ENCODE data around the gene CD300E.
"Not testable (repeated sequence)": the region's sequence is repeated elsewhere in the genome, so short reads cannot be mapped to it uniquely, and the experiment has no call there.

Gene CD300E

GRCh38 chr17:74623693-74624093, at the start of gene CD300E:
TSS of gene CD300E (minus strand) at chr17:74623738. CDS start at chr17:74623621, 117 bp downstream.
- no peak for DNase-seq

DNA sequence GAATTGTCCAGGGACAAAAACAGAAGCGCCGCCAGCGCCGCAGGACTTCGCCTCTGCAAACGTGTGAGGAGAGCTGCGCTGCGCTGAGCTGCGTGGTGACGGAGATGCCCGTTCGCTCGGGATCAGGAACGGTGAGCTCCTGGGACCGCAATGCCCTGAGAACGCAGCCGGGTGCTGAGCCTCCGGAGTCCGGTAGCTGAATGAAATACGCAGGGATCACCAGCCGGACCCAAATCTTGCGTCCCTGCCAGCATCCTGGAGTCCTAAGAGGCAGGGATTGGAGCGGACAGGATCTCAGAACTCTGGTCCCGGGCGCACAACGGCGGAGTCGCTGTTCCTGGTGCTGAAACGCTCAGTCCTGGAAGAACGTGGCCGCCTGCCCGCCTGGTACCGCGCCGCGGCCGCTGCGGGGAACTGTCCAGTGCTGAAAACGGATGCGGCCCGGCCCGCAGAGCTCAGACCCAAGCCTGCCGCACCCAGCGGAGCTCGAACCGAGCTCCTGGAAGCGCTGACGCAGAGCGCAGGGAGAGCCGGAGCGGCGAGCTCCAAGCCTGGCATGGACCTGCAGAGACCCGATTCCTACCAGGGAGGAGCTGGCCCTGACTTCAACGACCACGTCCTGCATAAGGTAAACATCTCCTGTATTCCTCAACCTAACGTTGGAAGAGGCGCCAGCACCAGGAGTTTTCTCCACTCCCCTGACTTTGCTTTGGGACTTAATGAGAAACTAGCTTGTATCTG, 47.7 kb upstream of the CD300E start:
- DNase-seq: peak; percentile 72

- DNase-seq: no peak
These were observed 46.8 kb upstream of the CD300E start for GRCh38 chr17:74670329-74670728.

- DNase-seq: no peak
These were observed 40.0 kb upstream of the CD300E start for GRCh38 chr17:74663561-74663960.

DNA sequence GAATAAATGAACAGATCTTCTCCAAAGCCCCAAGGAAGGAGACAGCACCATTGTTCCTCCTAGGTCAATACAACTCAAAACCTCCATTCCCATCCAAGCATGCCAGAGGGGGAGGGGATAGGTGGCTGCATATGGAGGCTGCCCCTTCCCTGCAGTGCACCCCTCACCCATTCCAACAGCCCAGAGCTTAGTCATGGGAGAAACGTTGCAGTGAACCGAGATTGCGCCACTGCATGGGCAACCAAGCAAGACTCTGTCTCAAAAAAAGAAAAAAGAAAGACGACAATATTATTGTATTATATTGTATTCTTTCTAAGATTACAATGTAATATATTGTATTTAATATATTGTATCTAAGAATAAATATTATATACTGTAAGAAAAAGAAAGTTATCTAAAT, 36.4 kb upstream of the CD300E start:
- no peak for DNase-seq

GRCh38 chr17:74658620-74659019, 35.1 kb upstream of the CD300E start:
- DNase-seq: no peak

GRCh38 chr17:74654742-74655141, 31.2 kb upstream of the CD300E start:
- DNase-seq: no peak

- DNase-seq: no peak
These were observed 28.5 kb upstream of the CD300E start for GRCh38 chr17:74652020-74652419.

DNA sequence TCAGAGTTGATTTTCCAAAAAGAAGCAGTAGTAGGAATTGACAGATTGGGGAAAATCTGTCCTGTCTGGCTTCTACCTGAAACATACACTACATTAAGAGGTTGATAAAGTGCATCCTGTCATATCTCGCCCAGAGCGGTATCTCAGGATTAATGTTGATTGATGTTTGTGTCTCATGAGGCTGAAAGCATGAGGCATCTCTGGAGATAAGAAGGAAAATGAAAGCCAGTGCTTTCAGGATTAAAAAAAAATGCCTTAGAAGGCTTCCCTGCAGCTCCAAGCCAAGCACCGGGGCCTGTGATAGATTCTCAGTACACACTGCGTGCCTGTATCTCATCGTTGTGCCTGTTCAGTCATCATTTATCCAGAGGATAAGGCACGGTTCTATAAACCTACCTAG, 26.4 kb upstream of the CD300E start:
- no peak for DNase-seq

DNA sequence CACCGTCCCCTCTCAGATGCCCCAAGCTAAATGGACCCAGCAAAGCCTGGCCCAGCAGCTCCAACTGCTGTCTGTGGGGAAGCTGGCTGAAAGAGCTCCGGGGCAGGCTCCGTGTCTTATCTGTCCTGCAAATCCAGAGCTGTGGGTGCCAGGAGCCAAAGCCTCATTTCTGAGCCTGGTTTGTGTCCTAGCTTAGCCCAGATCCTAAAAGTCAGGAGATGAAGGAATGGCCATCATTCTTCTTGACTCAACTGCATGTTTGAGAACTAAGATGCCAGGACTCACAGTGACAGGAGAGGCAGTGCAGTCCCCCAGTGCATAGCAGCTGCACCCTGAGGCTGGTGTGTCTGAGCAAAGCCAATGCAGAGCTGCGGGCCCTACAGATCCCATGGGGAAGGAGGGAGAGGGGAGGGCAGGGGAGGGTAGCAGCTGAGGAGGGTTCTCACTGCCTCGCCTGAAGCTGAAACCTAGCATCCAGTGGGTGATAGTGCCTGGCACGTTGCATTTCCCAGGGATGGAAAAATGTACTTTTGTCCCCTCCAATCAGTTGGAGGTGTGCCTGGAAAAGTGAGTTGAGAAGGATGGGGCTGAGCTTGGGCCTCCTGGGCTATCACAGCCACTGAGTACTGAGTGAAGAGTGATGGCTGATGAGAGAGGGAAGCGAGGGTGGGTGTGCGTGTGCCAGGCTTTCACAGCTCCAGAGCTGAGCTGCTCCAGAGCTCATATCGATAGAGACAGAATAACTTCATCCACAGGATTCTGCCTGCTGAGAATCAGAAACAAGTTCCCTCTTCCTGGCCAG, 24.5 kb upstream of the CD300E start:
- no peak for DNase-seq

- no peak for DNase-seq
These were observed 22.7 kb upstream of the CD300E start for GRCh38 chr17:74646231-74646630.

DNA sequence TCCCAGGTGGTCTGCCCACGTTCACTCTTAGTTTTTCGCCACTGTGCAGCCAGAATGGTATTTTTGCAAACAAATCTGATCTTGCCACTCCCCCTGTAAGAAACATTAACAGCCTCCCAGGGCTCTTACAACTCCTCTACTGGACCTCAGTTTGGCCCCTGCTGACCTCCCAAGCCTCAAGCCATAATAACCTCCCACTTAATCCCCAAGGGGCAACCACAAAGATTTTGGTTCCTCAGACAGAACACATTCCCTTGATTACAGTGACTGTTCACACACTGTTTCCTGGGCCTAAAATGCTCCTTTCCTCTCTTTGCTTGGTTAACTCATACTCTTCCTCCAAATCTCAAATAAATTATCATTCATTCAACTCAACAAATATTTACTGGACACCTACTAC, 21.5 kb upstream of the CD300E start:
- DNase-seq: no peak

- DNase-seq: no peak
These were observed 20.9 kb upstream of the CD300E start for GRCh38 chr17:74644419-74644818.

GRCh38 chr17:74643826-74644225, 20.3 kb upstream of the CD300E start:
- DNase-seq: no peak

- no peak for DNase-seq
These were observed 19.5 kb upstream of the CD300E start for GRCh38 chr17:74642995-74643394.

DNA sequence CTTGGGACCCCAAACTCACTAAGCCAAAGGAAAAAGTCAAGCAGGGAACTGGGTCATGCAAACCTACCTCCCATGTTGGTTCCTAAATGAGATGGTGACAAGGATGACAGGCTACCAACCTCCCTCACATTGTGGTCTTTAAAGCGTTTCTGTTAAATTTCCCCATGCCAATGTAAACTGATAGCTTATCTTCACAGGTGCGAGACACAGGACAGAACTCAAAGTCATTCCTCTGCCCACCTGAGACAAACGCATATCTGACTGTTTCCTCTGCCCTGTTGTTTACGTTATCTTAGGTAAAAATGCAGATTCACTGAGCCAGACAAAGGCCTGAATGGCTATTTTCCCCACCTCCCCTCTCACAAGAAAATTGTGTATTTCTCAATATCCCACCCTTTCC, 19.0 kb upstream of the CD300E start:
- DNase-seq: no peak

DNA sequence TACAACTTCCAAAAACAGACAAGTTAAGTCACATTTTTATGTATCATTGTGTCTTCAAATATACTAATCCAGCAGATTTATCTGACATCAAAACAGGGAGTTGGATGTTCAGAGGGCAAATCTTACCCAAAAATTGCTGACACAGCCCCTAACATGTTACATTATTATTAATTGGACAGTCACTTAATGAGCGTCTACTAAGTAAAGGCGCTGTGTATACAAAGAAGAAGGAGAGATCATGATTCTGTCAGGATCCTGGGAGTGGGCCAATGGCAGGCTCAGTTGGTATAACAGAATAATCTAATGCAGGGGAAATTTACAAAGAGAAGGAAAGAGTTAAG, 18.4 kb upstream of the CD300E start:
- no peak for DNase-seq

DNA sequence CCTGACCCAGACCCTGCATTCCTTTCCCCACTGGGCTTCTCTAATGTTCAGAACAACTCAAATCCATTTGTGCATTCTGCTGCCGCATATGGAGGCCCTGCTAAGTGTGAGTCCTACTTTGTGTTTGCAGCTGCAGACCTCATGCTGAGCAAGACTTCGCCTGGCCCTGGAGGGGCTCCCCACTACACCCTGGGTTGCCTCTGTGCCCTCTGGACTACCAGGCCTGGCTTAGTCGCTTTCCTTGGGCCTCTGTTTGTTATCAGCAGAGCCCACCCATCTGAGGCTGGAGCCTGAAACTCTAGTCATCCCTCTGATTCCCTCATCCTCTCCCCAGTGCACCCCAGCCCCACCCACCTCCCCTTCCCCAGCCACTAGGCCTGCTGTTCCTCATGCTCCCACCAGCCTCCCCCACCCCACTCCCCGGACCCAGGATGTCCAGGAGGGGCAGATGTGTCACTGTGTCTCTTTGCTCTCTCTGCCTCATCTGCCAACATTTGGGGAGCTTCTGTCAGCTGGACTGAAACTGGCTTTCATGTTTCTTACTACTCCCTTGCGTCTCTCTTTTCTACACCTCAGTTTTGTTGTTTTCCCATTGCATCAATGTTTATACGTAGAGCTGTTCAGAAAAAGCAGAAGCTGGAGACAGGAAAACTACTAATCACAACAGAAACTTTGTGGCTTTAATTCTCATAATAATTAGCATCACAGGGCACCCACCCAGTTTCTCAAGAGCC, 17.9 kb upstream of the CD300E start:
- DNase-seq: no peak

- no peak for DNase-seq
These were observed 16.2 kb upstream of the CD300E start for GRCh38 chr17:74639704-74640151.

DNA sequence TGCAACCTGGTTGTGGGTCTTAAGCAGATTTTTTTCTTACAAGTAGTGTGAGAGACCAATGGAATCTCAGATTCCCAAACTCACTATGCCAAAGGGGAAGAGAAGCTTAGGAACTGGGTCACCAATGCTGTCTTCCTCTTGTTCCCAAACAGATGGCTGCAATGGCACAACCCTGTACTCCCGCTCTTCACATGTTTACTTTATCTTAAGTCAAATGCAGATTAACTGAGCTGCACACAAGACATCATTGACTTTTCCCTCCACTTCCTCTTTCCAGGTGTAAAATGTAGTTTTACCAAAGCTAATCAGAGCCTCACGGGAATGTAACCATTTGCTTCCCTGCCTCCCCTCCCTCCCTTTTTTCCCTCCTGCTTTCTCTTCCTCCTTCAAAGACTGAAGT, 14.4 kb upstream of the CD300E start:
- no peak for DNase-seq

- DNase-seq: no peak
These were observed 13.7 kb upstream of the CD300E start for GRCh38 chr17:74637265-74637664.

DNA sequence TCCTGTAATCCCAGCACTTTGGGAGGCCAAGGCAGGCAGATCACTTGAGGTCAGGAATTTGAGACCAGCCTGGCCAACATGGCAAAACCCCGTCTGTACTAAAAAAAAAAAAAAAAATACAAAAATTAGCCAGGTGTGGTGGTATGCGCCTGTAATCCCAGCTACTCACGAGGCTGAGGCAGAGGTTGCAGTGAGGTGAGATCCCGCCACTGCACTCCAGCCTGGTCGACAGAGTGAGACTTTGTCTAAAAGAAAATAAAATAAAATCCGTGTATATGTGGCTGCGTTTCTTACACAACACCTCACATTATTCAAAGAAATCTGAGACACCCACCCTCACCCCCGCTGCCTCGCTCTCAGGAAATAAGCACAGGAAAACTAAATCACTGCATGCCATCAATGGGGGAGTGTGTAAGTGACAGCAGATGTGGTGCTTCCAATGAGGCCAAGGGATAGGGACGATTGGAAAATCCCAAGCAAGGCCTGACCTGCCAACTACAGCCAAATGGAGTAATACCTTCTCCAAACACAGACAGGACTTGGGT, 13.1 kb upstream of the CD300E start:
- not testable (repeated sequence) for DNase-seq

DNA sequence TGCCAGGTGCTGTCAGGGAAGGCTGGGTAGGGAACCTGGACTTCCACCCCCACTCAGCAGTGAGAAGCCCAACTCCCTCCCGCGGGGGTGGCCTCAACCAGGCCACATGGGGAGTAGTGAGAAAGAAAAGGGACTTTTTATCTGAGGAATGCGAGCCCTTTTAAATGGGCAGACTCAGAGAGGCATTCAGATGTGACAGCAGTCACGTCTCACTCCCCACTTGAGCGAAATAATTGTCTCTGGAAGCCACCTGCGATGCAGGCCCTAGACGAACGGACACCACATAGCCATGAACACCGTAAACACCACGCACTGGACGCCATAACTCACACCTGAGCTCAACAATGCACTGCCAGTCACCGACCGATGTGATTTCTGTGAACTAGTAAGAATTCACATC, 11.9 kb upstream of the CD300E start:
- no peak for DNase-seq

DNA sequence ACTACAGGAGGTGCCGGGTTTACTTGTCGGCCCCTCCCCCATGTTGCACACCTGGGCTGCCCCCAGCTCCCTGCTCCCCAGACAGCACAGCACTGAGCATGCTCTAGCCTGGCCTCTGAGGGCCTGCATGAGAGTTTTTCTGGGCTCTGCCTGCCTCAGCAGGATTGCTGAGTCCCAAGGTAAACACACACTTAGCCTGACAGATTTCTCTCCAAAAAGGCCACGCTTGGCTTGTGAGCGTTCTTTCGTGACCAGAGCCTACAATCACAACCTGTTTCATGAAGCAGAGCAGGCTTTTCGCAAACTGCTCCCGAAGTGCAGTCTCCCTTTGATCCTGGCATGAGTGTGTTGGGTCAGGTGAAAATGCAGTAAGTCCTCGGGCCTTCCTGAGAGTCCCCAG, 9.8 kb upstream of the CD300E start:
- DNase-seq: no peak

Measured in activated CD4-positive, alpha-beta T cell treated with anti-CD3 and anti-CD28 coated beads, Interleukin-2, amount 50 U/mL, for 1 hour (primary cell).